ENCODE data around the gene KHNYN. TPM values are rescaled to one million over a fixed set of nuclear protein-coding genes. Genes with fewer than 3 reads are reported as not detected.

The KHNYN gene
- total RNA-seq, 1 experiment from 2014 or later = 63.0 TPM

DNA sequence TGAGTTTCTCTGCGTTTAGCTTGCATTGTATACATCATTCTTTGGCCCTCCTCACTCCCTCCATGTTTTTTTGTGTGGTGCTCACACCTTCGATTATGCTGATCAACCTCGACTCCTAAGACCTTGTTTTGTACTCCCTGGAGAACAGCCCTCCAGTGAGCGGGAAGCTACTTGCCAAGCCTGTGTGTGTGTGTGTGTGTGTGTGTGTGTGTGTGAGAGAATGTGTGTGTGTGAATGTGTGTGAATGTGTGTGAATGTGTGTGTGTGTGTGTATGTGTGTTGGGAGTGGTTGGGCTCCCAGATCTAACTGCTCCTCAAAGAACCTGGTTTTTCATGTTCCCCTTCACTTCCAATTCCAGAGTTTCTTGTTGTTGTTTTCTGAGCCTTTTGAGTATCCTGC is 24.9 kb upstream of the KHNYN start:
- Mint-ChIP-seq H3K4me3 (ENCODE audit: unreplicated experiment) (no peak overlapping the region), H3K36me3 (ENCODE audit: insufficient read depth, unreplicated experiment) (no peaks in the 10 kb centered on the region), H3K27me3 (ENCODE audit: insufficient read depth, unreplicated experiment) (no peaks in the 10 kb centered on the region), H3K9me3 (ENCODE audit: unreplicated experiment) (no peaks in the 10 kb centered on the region), H3K27ac (ENCODE audit: low read depth, unreplicated experiment) (no peak overlapping the region), H3K4me1 (ENCODE audit: insufficient read depth, unreplicated experiment) (peaks cover 15% of the 10 kb centered on the region)
- ChIA-PET CTCF (interaction anchor here (0.7 to 10.5 kb wide), 6 partner anchors 14 to 217 kb away, joined by 3 to 109 read pairs (median 4); partner anchors contain the start of gene ADCY4), POLR2A (interaction anchor here (1.4 kb wide), 1 partner anchor 10 kb away, joined by 4 read pairs; no protein-coding TSS in a partner anchor)
- no TSS peak for BruUV-seq (replicated peaks)
- intact Hi-C loops (cut with micrococcal nuclease) = no loop called here
- no peak for TF ChIP-seq CTCF (IDR thresholded peaks at IDR 0.05; ENCODE audit: unreplicated experiment)
- DNase-seq (ENCODE audit: unreplicated experiment) = no peak

DNA sequence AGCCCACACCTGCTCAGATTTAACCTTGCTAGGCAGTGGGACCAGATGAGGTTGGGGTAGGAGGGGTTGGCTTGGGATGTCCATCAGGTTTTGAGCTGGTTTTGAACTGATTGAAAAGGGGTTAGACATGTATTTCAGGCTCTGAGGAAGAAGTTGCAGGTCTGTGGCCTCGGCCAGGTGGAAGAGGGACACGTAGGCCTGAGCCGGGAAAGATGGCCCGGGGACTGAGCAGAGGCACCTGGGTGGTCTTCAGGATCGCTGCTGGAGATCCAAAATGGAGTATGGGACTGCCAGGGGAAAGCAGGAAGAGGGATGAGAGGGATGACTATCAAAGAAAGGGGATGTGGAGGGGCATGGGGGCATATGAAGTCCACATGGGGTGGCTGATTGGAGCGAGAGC is 23.3 kb upstream of the KHNYN start:
- H3K4me3 Mint-ChIP-seq (ENCODE audit: unreplicated experiment) = no peak overlapping the region
- no peaks in the 10 kb centered on the region for H3K27me3 Mint-ChIP-seq (ENCODE audit: insufficient read depth, unreplicated experiment)
- H3K4me1 Mint-ChIP-seq (ENCODE audit: insufficient read depth, unreplicated experiment) = peaks cover 15% of the 10 kb centered on the region
- no TSS peak for BruUV-seq (replicated peaks)
- TF ChIP-seq CTCF (IDR thresholded peaks at IDR 0.05; ENCODE audit: unreplicated experiment) = no peak
- no peak for DNase-seq (ENCODE audit: unreplicated experiment)
- CTCF ChIA-PET = interaction anchor here (0.6 to 10.5 kb wide), 10 partner anchors 10 to 1088 kb away, joined by 4 to 109 read pairs (median 5); partner anchors contain the start of gene ADCY4
- no peaks in the 10 kb centered on the region for H3K9me3 Mint-ChIP-seq (ENCODE audit: unreplicated experiment)
- POLR2A ChIA-PET = interaction anchor here (0.5 to 2.1 kb wide), 6 partner anchors 10 to 108 kb away, joined by 3 to 7 read pairs (median 3); partner anchors contain the start of genes CBLN3 and KHNYN
- no peak overlapping the region for H3K27ac Mint-ChIP-seq (ENCODE audit: low read depth, unreplicated experiment)
- intact Hi-C loops (cut with micrococcal nuclease) = no loop called here
- no peaks in the 10 kb centered on the region for H3K36me3 Mint-ChIP-seq (ENCODE audit: insufficient read depth, unreplicated experiment)

GRCh38 chr14:24407608-24408325 is 22.0 kb upstream of the KHNYN start:
- Mint-ChIP-seq H3K36me3 (ENCODE audit: insufficient read depth, unreplicated experiment) (no peaks in the 10 kb centered on the region), H3K27ac (ENCODE audit: low read depth, unreplicated experiment) (no peak overlapping the region), H3K27me3 (ENCODE audit: insufficient read depth, unreplicated experiment) (no peaks in the 10 kb centered on the region), H3K4me1 (ENCODE audit: insufficient read depth, unreplicated experiment) (peaks cover 15% of the 10 kb centered on the region), H3K4me3 (ENCODE audit: unreplicated experiment) (no peak overlapping the region), H3K9me3 (ENCODE audit: unreplicated experiment) (no peaks in the 10 kb centered on the region)
- POLR2A ChIA-PET = interaction anchor here (0.6 to 2.1 kb wide), 3 partner anchors 11 to 55 kb away, joined by 3 to 7 read pairs (median 5); partner anchors contain the start of genes CBLN3 and KHNYN
- CTCF ChIA-PET = interaction anchor here (0.6 to 10.5 kb wide), 10 partner anchors 11 to 99 kb away, joined by 3 to 109 read pairs (median 5); partner anchors contain the start of gene ADCY4
- no TSS peak for BruUV-seq (replicated peaks)
- no peak for TF ChIP-seq CTCF (IDR thresholded peaks at IDR 0.05; ENCODE audit: unreplicated experiment)
- no peak for DNase-seq (ENCODE audit: unreplicated experiment)
- intact Hi-C loops (cut with micrococcal nuclease) = no loop called here

- CTCF ChIA-PET = interaction anchor here (0.6 to 10.5 kb wide), 18 partner anchors 8 to 78 kb away, joined by 3 to 109 read pairs (median 5); partner anchors contain the start of gene ADCY4
- no peak overlapping the region for H3K4me3 Mint-ChIP-seq (ENCODE audit: unreplicated experiment)
- BruUV-seq (replicated peaks) = no TSS peak
Measured at GRCh38 chr14:24408764-24409163, 21.0 kb upstream of the KHNYN start.

More at GRCh38 chr14:24408764-24409163, 21.0 kb upstream of the KHNYN start:
- no peak for TF ChIP-seq CTCF (IDR thresholded peaks at IDR 0.05; ENCODE audit: unreplicated experiment)
- intact Hi-C loops (cut with micrococcal nuclease) = no loop called here
- POLR2A ChIA-PET = interaction anchor here (0.6 to 1.3 kb wide), 3 partner anchors 13 to 194 kb away, joined by 3 to 6 read pairs (median 5); no protein-coding TSS in a partner anchor
- Mint-ChIP-seq H3K27me3 (ENCODE audit: insufficient read depth, unreplicated experiment) (no peaks in the 10 kb centered on the region), H3K9me3 (ENCODE audit: unreplicated experiment) (no peaks in the 10 kb centered on the region), H3K27ac (ENCODE audit: low read depth, unreplicated experiment) (no peak overlapping the region), H3K4me1 (ENCODE audit: insufficient read depth, unreplicated experiment) (peaks cover 6% of the 10 kb centered on the region), H3K36me3 (ENCODE audit: insufficient read depth, unreplicated experiment) (no peaks in the 10 kb centered on the region)
- no peak for DNase-seq (ENCODE audit: unreplicated experiment)

Data from MCF 10A (cell line).